Measurements from ENCODE around the gene ZNF445.
"Not testable (repeated sequence)": the region's sequence is repeated elsewhere in the genome, so short reads cannot be mapped to it uniquely, and the experiment has no call there.

The ZNF445 gene

DNA sequence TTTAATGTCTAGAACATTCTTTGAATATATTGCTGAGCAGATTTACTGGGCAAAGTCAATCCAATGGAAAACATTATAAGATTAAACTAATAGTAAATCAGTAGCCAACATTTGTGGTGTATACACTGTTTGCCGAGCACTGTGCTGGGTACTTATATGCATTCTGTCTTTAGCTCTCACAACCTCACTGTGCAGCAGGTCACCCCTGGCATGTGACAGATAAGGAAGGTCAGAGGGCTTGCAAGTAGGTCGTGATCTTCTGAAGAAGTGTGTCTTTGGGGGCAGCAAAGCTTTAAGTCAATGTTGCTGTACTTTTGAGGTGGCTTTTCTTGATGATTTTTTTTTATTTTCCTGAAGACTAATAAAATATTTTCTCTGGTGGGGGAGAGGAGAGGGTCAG, 76.7 kb downstream of the ZNF445 start:
- FAIRE-seq, result no peak
- DNase-seq (ENCODE audit: low spot score), result no peak

DNA sequence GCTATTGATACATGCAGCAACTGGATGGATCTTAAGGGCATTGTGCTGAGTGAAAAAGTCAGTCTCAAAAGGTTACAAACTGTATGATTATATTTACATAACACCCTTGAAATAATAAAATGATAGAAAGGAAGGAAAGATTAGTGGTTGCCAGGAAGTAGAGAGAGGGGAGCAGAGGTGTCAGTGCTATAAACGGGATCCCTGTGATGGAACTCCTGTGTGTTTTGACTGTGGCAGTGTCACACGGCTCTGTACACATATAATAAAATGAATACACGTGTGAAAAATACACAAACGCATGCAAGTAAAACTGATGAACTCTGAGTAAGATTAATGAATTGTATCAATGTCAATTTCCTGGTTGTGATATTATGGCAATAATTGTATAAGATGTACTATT, 78.6 kb downstream of the ZNF445 start:
- DNase-seq (ENCODE audit: low spot score), result no peak
- no peak for FAIRE-seq

DNA sequence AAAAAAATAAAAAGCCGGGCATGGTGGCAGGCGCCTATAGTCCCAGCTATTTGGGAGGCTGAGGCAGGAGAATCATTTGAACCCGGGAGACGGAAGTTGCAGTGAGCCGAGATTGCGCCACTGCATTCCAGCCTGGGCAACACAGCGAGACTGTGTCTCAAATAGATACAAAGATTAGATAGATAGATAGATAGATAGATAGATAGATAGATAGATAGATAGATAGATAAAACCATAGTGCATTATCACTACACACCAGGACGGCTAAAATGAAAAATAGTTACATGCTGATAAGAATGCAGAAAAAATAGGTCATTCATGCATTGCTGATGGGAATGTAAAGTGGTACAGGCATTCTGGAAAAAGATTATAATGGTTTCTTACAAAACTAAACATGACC, 79.2 kb downstream of the ZNF445 start:
- not testable (repeated sequence) for DNase-seq (ENCODE audit: low spot score); FAIRE-seq

DNA sequence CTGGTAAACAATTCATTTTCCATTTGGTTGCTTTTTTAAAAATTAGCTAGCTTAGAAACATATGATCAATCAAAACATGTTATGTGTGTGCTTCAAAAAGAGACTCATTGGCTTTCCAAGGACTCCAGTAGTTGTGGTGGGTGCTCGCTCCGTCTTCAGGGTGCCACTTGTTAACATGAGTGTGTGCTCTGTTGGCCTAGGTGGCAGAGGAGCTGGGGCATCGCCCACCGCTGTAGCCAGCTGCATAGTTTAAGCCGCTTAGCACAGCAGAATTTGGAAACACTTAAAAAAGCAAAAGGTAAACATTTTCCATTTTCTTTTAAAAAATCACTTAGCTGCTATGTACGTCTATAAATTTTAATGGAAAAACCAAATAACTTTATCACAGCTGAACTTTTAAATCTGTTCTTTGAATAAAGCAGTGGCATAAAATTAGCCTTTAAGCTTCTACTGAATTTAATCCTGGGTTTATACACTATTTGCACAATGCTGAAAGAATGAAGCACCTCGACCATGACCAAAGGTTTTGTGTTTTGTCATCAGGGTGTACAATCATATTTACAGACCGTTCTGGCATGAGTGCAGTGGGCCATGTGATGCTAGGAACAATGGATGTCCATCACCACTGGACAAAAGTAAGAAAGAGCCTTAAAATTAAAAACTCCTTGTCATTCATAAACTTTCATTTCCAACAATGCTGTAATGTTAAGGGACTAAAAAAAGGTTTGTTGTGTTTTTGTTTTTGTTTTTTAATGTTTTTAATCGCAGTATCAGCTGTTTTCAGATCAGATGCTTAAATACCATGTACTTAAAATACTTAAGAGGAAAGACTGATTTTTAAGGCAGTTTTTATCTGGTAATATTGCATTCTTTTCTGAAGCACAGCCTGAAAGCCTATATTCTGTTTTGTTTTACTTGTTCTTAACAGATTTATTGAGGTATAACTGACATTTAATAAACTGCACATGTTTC, 81.0 kb downstream of the ZNF445 start:
- DNase-seq (ENCODE audit: low spot score) (no peak), FAIRE-seq (no peak)

DNA sequence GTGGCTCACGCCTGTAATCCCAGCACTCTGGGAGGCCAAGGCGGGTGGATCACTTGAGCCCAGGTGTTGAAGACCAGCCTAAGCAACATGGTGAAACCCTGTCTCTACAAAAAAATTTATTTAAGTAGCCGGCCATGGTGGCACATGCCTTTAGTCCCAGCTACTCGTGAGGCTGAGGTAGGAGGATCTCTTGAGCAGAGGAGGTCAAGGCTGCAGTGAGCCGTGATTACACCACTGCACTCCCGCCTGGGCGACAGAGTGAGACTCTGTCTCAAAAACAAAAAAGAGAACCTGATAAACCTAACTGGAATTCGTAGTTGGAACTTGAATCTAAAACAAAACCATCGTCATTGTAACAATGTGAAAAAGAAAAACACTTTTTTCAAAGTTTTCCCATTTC, 81.8 kb downstream of the ZNF445 start:
- DNase-seq (ENCODE audit: low spot score) (no peak), FAIRE-seq (no peak)

DNA sequence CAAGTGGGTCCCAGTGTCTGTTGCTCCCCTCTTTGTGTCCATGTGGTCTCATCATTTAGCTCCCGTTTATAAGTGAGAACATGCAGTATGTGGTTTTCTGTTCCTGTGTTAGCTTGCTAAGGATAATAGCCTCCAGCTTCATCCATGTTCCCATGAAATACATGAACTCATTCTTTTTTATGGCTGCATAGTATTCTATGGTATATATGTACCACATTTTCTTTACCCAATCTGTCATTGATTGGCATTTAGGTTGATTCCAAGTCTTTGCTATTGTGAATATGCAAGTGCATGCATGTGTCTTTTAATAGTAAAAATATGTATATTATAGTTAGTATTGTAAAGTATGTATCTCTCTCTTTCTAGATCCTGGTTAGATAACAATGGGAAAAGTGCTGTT, 85.0 kb downstream of the ZNF445 start:
- no peak for DNase-seq (ENCODE audit: low spot score)
- no peak for FAIRE-seq

DNA sequence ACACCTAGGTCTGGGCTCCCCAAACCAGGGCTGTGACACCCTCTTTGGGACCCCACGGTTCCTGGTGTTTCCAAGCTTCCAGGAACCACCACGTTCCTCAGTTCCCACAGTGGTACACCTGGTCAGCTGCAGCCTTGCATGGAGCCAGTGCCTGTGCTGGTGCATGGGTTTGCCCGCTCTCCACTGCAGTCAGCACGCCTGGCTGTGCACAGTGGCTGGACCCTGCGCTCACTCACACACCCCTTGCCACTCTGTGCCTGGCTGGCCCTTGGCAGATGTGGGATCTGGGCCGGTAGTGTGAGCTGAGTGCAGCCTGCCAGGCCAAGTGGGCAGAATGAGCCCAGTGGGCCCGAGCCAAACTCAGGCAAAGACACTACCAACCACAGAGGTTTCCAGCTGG, 90.1 kb downstream of the ZNF445 start:
- FAIRE-seq, result no peak
- DNase-seq (ENCODE audit: low spot score), result no peak
